ENCODE results near the gene PLEKHA4.
A peak's percentile ranks its signal among the peaks of the same experiment; 100 is the strongest.

Gene PLEKHA4

DNA sequence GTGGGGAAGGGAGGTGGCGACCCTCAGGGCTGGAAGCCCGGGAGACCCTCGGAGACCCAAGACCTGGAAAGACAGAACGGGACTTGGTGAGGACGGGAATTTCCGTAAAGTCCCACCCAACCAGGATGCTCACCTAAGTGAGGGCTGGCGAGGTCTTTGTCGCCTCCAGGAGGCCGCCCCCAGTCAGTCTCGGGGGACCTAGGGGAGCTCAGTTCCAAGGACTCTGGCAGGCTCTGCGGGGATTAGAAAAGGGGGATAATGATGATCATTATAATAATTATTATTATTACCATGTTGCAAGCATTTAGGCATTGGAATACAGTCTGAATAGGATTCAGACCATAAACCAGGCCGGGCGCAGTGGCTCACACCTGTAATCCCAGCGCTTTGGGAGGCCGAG, 23.0 kb downstream of the PLEKHA4 start:
- H2BK120ac ChIP-seq (ENCODE audit: low read depth, low read length), result no peak overlapping the region
- no peaks in the 10 kb centered on the region for H3K9me3 ChIP-seq (ENCODE audit: control insufficient read depth, low read length)
- H3K4me1 ChIP-seq (ENCODE audit: control insufficient read depth, insufficient read depth, low read depth, low read length), result peaks cover 1% of the 10 kb centered on the region
- H2BK12ac ChIP-seq (ENCODE audit: low read length in 2 of 2), result no peak overlapping the region
- no peak overlapping the region for H3K9ac ChIP-seq (ENCODE audit: low read length)
- 97% methylated on average over 11 of the region's 15 CpGs for WGBS
- no peak overlapping the region for H3K4me2 ChIP-seq (ENCODE audit: low read length, poor library complexity, severe bottlenecking)
- no peaks in the 10 kb centered on the region for H3K79me1 ChIP-seq (replicated peaks; ENCODE audit: low read length, poor library complexity, severe bottlenecking)
- no peak overlapping the region for H2AK5ac ChIP-seq (ENCODE audit: low read length, severe bottlenecking)
- no peak overlapping the region for H2AFZ ChIP-seq (ENCODE audit: low read depth, low read length)
- no peak for DNase-seq
- H2BK15ac ChIP-seq (ENCODE audit: low read depth, poor library complexity, severe bottlenecking), result no peak overlapping the region
- H3K36me3 ChIP-seq (ENCODE audit: control insufficient read depth in 1 of 2, insufficient read depth in 2 of 2, low read depth in 1 of 2, low read length in 2 of 2), result peaks cover 14 to 60% of the 10 kb centered on the region in 2 experiments
- H3K4me3 ChIP-seq (ENCODE audit: insufficient read depth in 1 of 2, low read depth in 1 of 2, low read length in 2 of 2), result no peak overlapping the region
- no peak overlapping the region for H2BK5ac ChIP-seq (ENCODE audit: low read depth, low read length, poor library complexity, severe bottlenecking)
- no peak overlapping the region for H3K18ac ChIP-seq (ENCODE audit: low read depth in 1 of 2, low read length in 2 of 2)
- H3K23ac ChIP-seq (ENCODE audit: low read length in 2 of 2), result no peak overlapping the region
- H3K14ac ChIP-seq (ENCODE audit: low read length in 2 of 2), result no peak overlapping the region
- H3K4ac ChIP-seq (ENCODE audit: low read depth in 1 of 2, low read length in 2 of 2), result no peak overlapping the region
- H4K91ac ChIP-seq (ENCODE audit: low read length), result no peak overlapping the region
- H3K27me3 ChIP-seq (ENCODE audit: control insufficient read depth in 1 of 2, insufficient read depth in 1 of 2, low read length in 2 of 2), result no peaks in the 10 kb centered on the region
- H3K27ac ChIP-seq (ENCODE audit: low read length, poor library complexity, severe bottlenecking), result no peak overlapping the region
- no peak overlapping the region for H4K8ac ChIP-seq (ENCODE audit: low read length)

DNA sequence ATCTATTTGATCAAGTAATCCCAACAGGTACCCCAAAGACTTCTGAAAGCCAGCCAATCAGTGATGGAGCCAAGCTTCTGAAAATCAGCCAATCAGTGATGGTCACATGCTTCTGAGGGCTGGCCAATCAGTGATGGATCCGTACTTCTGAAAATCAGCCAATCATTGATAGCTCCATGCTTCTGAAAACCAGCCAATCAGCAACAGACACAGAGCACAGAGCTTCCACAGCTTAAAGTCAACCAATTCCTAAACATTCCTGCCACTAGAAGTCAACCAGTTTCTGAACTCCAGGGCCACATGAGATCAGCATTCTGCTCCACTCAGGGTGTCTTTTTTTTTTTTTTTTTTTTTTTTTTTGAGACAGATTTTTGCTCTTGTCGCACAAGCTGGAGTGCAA, 23.9 kb downstream of the PLEKHA4 start:
- H2BK15ac ChIP-seq (ENCODE audit: low read depth, poor library complexity, severe bottlenecking), result no peak overlapping the region
- H3K14ac ChIP-seq (ENCODE audit: low read length in 2 of 2), result no peak overlapping the region
- WGBS, result 91% methylated on average over 2 of the region's 2 CpGs
- H2AK5ac ChIP-seq (ENCODE audit: low read length, severe bottlenecking), result no peak overlapping the region
- no peak overlapping the region for H3K9ac ChIP-seq (ENCODE audit: low read length)
- H3K4ac ChIP-seq (ENCODE audit: low read depth in 1 of 2, low read length in 2 of 2), result no peak overlapping the region
- H3K27ac ChIP-seq (ENCODE audit: low read length, poor library complexity, severe bottlenecking), result no peak overlapping the region
- no peak overlapping the region for H2BK12ac ChIP-seq (ENCODE audit: low read length in 2 of 2)
- H3K23ac ChIP-seq (ENCODE audit: low read length in 2 of 2), result no peak overlapping the region
- peak; percentile 83 for DNase-seq
- H2BK5ac ChIP-seq (ENCODE audit: low read depth, low read length, poor library complexity, severe bottlenecking), result no peak overlapping the region
- H3K9me3 ChIP-seq (ENCODE audit: control insufficient read depth, low read length), result no peaks in the 10 kb centered on the region
- no peaks in the 10 kb centered on the region for H3K27me3 ChIP-seq (ENCODE audit: control insufficient read depth in 1 of 2, insufficient read depth in 1 of 2, low read length in 2 of 2)
- peaks cover 1% of the 10 kb centered on the region for H3K4me1 ChIP-seq (ENCODE audit: control insufficient read depth, insufficient read depth, low read depth, low read length)
- H2BK120ac ChIP-seq (ENCODE audit: low read depth, low read length), result no peak overlapping the region
- H3K18ac ChIP-seq (ENCODE audit: low read depth in 1 of 2, low read length in 2 of 2), result no peak overlapping the region
- no peak overlapping the region for H2AFZ ChIP-seq (ENCODE audit: low read depth, low read length)
- no peak overlapping the region for H4K8ac ChIP-seq (ENCODE audit: low read length)
- no peak overlapping the region for H4K91ac ChIP-seq (ENCODE audit: low read length)
- H3K79me1 ChIP-seq (replicated peaks; ENCODE audit: low read length, poor library complexity, severe bottlenecking), result no peaks in the 10 kb centered on the region
- H3K4me3 ChIP-seq (ENCODE audit: insufficient read depth in 1 of 2, low read depth in 1 of 2, low read length in 2 of 2), result no peak overlapping the region
- H3K4me2 ChIP-seq (ENCODE audit: low read length, poor library complexity, severe bottlenecking), result no peak overlapping the region
- peaks cover 14 to 57% of the 10 kb centered on the region in 2 experiments for H3K36me3 ChIP-seq (ENCODE audit: control insufficient read depth in 1 of 2, insufficient read depth in 2 of 2, low read depth in 1 of 2, low read length in 2 of 2)

DNA sequence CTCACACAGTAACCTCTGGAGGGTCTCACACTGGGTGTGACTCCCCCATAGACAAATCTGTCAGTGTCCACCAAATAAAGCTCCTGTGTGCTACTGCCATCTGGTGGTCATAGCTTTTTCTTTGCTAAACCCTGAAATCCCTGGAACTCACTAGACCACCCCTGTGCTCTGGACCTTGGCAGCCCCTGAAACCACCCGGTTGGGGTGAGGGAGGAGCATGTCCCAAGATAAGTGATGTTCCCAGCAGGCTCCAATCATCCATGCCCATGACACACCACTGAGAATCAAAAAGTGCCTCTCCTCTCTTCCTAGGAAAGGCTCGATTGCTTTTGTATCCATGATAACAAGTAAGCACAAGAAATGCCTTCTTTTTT, 25.6 kb downstream of the PLEKHA4 start:
- peak; percentile 72 for DNase-seq
- WGBS, result 50% methylated on average over 2 of the region's 2 CpGs

DNA sequence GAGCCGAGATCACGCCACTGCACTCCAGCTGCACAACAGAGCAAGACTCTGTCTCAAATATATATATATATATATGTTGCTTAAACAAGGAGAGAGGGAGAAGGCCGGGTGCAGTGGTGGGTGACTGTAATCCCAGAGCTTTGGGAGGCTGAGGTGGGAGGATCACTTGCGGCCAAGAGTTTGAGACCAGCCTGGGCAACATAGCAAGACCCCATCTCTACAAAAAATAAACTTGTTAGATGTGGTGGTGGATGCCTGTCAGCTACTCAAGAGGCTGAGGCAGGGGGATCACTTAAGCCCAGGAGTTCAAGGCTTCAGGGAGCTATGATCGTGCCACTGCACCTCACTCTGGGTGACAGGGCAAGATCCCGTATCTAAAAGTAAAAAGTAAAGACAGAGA, 26.8 kb downstream of the PLEKHA4 start:
- no peak for DNase-seq
- no peaks in the 10 kb centered on the region for H3K27me3 ChIP-seq (ENCODE audit: control insufficient read depth in 1 of 2, insufficient read depth in 1 of 2, low read length in 2 of 2)
- H2BK15ac ChIP-seq (ENCODE audit: low read depth, poor library complexity, severe bottlenecking), result no peak overlapping the region
- no peak overlapping the region for H2AFZ ChIP-seq (ENCODE audit: low read depth, low read length)
- H3K18ac ChIP-seq (ENCODE audit: low read depth in 1 of 2, low read length in 2 of 2), result no peak overlapping the region
- no peak overlapping the region for H4K8ac ChIP-seq (ENCODE audit: low read length)
- no peak overlapping the region for H3K9ac ChIP-seq (ENCODE audit: low read length)
- no peak overlapping the region for H2AK5ac ChIP-seq (ENCODE audit: low read length, severe bottlenecking)
- H3K9me3 ChIP-seq (ENCODE audit: control insufficient read depth, low read length), result no peaks in the 10 kb centered on the region
- H3K27ac ChIP-seq (ENCODE audit: low read length, poor library complexity, severe bottlenecking), result no peak overlapping the region
- peaks cover 6% of the 10 kb centered on the region for H3K4me1 ChIP-seq (ENCODE audit: control insufficient read depth, insufficient read depth, low read depth, low read length)
- no peak overlapping the region for H3K14ac ChIP-seq (ENCODE audit: low read length in 2 of 2)
- H2BK5ac ChIP-seq (ENCODE audit: low read depth, low read length, poor library complexity, severe bottlenecking), result no peak overlapping the region
- H3K4me2 ChIP-seq (ENCODE audit: low read length, poor library complexity, severe bottlenecking), result no peak overlapping the region
- no peak overlapping the region for H2BK12ac ChIP-seq (ENCODE audit: low read length in 2 of 2)
- H4K91ac ChIP-seq (ENCODE audit: low read length), result no peak overlapping the region
- H3K4me3 ChIP-seq (ENCODE audit: insufficient read depth in 1 of 2, low read depth in 1 of 2, low read length in 2 of 2), result no peak overlapping the region
- no peak overlapping the region for H3K23ac ChIP-seq (ENCODE audit: low read length in 2 of 2)
- H3K36me3 ChIP-seq (ENCODE audit: control insufficient read depth in 1 of 2, insufficient read depth in 2 of 2, low read depth in 1 of 2, low read length in 2 of 2), result peaks cover 10 to 47% of the 10 kb centered on the region in 2 experiments
- H3K4ac ChIP-seq (ENCODE audit: low read depth in 1 of 2, low read length in 2 of 2), result no peak overlapping the region
- 100% methylated on average over 2 of the region's 6 CpGs for WGBS
- no peak overlapping the region for H2BK120ac ChIP-seq (ENCODE audit: low read depth, low read length)
- H3K79me1 ChIP-seq (replicated peaks; ENCODE audit: low read length, poor library complexity, severe bottlenecking), result no peaks in the 10 kb centered on the region

More for the DNA sequence above, 25.6 kb downstream of the PLEKHA4 start:
- Histone ChIP-seq H3K79me1 (replicated peaks; ENCODE audit: low read length, poor library complexity, severe bottlenecking) (no peaks in the 10 kb centered on the region), H3K9ac (ENCODE audit: low read length) (no peak overlapping the region), H3K14ac (ENCODE audit: low read length in 2 of 2) (no peak overlapping the region), H3K27me3 (ENCODE audit: control insufficient read depth in 1 of 2, insufficient read depth in 1 of 2, low read length in 2 of 2) (no peaks in the 10 kb centered on the region), H3K23ac (ENCODE audit: low read length in 2 of 2) (no peak overlapping the region), H3K4me2 (ENCODE audit: low read length, poor library complexity, severe bottlenecking) (no peak overlapping the region), H2BK5ac (ENCODE audit: low read depth, low read length, poor library complexity, severe bottlenecking) (no peak overlapping the region), H3K27ac (ENCODE audit: low read length, poor library complexity, severe bottlenecking) (no peak overlapping the region), H2AK5ac (ENCODE audit: low read length, severe bottlenecking) (no peak overlapping the region), H3K4me3 (ENCODE audit: insufficient read depth in 1 of 2, low read depth in 1 of 2, low read length in 2 of 2) (no peak overlapping the region), H2BK15ac (ENCODE audit: low read depth, poor library complexity, severe bottlenecking) (peak overlapping the region; percentile 57), H4K91ac (ENCODE audit: low read length) (no peak overlapping the region), H3K36me3 (ENCODE audit: control insufficient read depth in 1 of 2, insufficient read depth in 2 of 2, low read depth in 1 of 2, low read length in 2 of 2) (peaks cover 14 to 55% of the 10 kb centered on the region in 2 experiments), H3K4me1 (ENCODE audit: control insufficient read depth, insufficient read depth, low read depth, low read length) (peaks cover 1% of the 10 kb centered on the region), H3K9me3 (ENCODE audit: control insufficient read depth, low read length) (no peaks in the 10 kb centered on the region), H2BK12ac (ENCODE audit: low read length in 2 of 2) (no peak overlapping the region), H2AFZ (ENCODE audit: low read depth, low read length) (no peak overlapping the region), H3K4ac (ENCODE audit: low read depth in 1 of 2, low read length in 2 of 2) (no peak overlapping the region), H2BK120ac (ENCODE audit: low read depth, low read length) (no peak overlapping the region), H4K8ac (ENCODE audit: low read length) (peak overlapping the region; percentile 16), H3K18ac (ENCODE audit: low read depth in 1 of 2, low read length in 2 of 2) (no peak overlapping the region)

All from mesenchymal stem cell (in vitro differentiated cells and primary cell).